Activated T-cell treated with anti-CD3 and anti-CD28 coated beads, Interleukin-2, amount 50 U/mL, for 72 hours (primary cell): Measurements from ENCODE around the gene CACNA1C. TPM values are rescaled to one million over a fixed set of nuclear protein-coding genes. Genes with fewer than 3 reads are reported as not detected.
A peak's percentile ranks its signal among the peaks of the same experiment; 100 is the strongest.

Experiments used
- ATAC-seq, 2 donors: fragments of 150-1000 bp; cut with Tn5 transposase; replicated peaks in 1 of 2; 2 replicates each; pipeline ENCODE4 v1.10.0; 2021; ENCODE audit warnings: moderate library complexity in 2 of 2, mild to moderate bottlenecking in 1 of 2
- DNase-seq, 2 donors: peaks; one replicate each; pipeline ENCODE4 v3.0.0; 2021 to 2022; ENCODE audit warnings: mixed read lengths in 1 of 2
- H3K27ac Mint-ChIP-seq: one replicate; pipeline ENCODE4 v1.8.0; 2022; ENCODE audit warnings: mild to moderate bottlenecking, moderate library complexity, mixed read lengths
- H3K27me3 Mint-ChIP-seq: one replicate; pipeline ENCODE4 v1.8.0; 2022; ENCODE audit warnings: low read depth, mixed read lengths
- H3K36me3 Mint-ChIP-seq, 2 donors: one replicate each; pipeline ENCODE4 v1.8.0; 2022; ENCODE audit warnings: mixed read lengths in 2 of 2, mild to moderate bottlenecking in 1 of 2; ENCODE audit not compliant: insufficient read depth in 2 of 2
- H3K4me1 Mint-ChIP-seq: one replicate; pipeline ENCODE4 v1.8.0; 2022; ENCODE audit warnings: low read depth, mixed read lengths
- H3K4me3 Mint-ChIP-seq, 2 donors: one replicate each; pipeline ENCODE4 v1.8.0; 2022; ENCODE audit warnings: mild to moderate bottlenecking in 2 of 2, mixed read lengths in 2 of 2, moderate library complexity in 2 of 2
- H3K9me3 Mint-ChIP-seq, 2 donors: one replicate each; pipeline ENCODE4 v1.8.0; 2022; ENCODE audit warnings: mixed read lengths in 2 of 2
- total RNA-seq, 2 donors: library from RNA; stranded (reverse); gene quantifications; one replicate each; pipeline ENCODE4 v1.2.3, GENCODE V29; 2022

Gene CACNA1C
- total RNA-seq, 2 donors from 2014 or later: 0.14 to 0.21 TPM

DNA sequence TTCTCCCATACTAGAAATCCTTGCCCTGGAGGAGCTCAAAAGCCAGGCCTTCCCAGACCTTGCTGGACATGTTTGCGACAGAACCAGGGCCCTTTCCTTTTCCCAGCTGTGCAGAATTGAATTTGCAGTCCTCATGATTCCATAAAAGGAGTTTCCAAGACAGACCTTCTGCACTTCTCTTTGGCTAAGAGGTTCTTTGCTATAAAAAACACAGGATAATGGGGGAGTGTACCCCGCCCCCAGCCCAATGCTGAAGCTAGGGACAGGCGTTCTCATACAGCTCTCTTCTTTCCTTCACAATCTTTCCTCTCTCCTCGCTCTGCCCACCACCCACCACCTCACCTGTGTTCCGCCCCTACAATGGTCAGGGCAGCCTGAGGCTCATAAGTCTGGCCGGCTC is 569.7 kb downstream of the CACNA1C start:
- H3K27ac Mint-ChIP-seq: no peak overlapping the region
- no peak for ATAC-seq
- no peaks in the 10 kb centered on the region for H3K9me3 Mint-ChIP-seq
- H3K4me1 Mint-ChIP-seq: peaks cover 2% of the 10 kb centered on the region
- no peak overlapping the region for H3K4me3 Mint-ChIP-seq
- H3K27me3 Mint-ChIP-seq: peaks cover 19% of the 10 kb centered on the region
- H3K36me3 Mint-ChIP-seq: no peaks in the 10 kb centered on the region
- DNase-seq: no peak

DNA sequence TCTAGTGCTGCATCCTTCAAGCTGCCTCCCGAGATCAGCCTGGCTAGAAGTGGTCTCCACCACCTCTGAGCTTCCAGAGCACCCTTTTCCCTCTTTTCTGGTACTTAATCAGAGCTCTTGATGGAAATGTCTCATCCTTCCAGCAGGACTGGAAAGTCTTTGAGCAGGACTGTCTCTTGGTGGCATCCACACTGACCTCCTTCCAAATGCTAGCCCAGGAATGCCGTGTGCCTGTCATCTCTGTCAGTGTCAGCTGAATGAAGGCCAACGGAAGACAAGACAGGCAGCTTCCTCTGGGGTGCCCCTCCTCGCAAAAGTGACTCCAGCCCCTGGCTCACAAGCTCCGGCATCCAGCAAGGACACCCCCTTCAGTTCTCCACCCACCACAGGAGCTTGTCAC is 570.7 kb downstream of the CACNA1C start:
- H3K4me1 Mint-ChIP-seq: peaks cover 8% of the 10 kb centered on the region
- no peak overlapping the region for H3K4me3 Mint-ChIP-seq
- H3K27ac Mint-ChIP-seq: no peak overlapping the region

DNA sequence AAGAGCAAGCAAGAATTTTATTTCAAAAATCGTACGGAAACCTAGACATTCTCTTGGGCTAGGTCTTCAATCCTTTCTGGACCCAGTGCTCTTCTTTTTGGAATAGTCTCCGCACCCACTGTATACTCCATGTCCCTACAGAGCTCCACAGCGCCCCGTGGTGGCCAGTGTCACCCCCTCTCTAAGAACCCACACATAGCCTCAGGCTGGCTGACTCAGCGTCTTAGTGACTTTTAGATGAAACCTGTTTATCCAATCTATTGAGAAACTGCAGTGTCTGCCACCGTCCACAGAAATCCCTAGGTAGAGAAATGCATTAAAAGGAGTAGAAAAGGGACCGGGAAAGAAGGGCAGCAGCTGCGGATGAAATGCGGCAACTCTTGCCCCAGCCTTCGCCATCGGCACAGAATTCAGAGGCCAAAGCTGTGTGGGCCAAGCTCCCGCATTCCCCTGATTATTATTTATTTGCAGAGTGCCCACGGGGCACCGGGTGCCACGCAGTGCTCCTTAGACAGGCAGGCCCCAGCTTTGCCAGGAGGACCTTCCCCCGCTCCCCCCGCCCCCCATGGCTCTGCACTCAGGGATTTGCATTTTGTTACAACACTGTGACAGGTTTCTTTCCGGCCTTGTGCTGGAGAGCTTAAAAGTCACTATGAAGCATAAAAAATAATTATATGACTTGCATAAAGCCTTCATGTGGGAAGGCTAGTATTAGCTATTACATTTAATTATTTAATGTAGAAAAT is 571.9 kb downstream of the CACNA1C start:
- H3K27me3 Mint-ChIP-seq: peaks cover 39% of the 10 kb centered on the region
- H3K4me3 Mint-ChIP-seq: no peak overlapping the region
- peak; percentile 21 to 39 for DNase-seq
- no peaks in the 10 kb centered on the region for H3K36me3 Mint-ChIP-seq
- no peak for ATAC-seq
- peaks cover 8% of the 10 kb centered on the region for H3K4me1 Mint-ChIP-seq
- no peaks in the 10 kb centered on the region for H3K9me3 Mint-ChIP-seq
- no peak overlapping the region for H3K27ac Mint-ChIP-seq

More for the DNA sequence above, 570.7 kb downstream of the CACNA1C start:
- Mint-ChIP-seq H3K36me3 (no peaks in the 10 kb centered on the region), H3K27me3 (peaks cover 29% of the 10 kb centered on the region), H3K9me3 (no peaks in the 10 kb centered on the region)
- ATAC-seq: no peak
- DNase-seq: no peak

DNA sequence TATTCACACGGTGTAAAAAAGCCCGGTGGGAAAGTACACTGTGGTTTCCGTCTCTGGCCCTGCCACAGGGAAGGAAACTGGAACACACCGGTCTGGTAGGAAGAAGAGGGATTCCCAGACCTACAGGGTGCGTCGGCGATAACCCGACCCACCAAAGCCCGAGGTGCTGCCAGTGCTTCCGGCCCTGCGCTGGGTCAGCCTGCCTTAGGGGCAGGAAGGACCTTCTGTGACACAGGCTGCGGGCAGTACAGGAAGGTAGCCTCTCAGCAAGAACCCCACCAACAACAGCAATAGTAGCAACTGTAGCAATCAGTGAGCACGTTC is 572.5 kb downstream of the CACNA1C start:
- DNase-seq: no peak
- Mint-ChIP-seq H3K27me3 (peaks cover 39% of the 10 kb centered on the region), H3K9me3 (no peaks in the 10 kb centered on the region), H3K4me1 (peaks cover 8% of the 10 kb centered on the region), H3K27ac (no peak overlapping the region), H3K36me3 (no peaks in the 10 kb centered on the region), H3K4me3 (no peak overlapping the region)
- ATAC-seq: no peak

DNA sequence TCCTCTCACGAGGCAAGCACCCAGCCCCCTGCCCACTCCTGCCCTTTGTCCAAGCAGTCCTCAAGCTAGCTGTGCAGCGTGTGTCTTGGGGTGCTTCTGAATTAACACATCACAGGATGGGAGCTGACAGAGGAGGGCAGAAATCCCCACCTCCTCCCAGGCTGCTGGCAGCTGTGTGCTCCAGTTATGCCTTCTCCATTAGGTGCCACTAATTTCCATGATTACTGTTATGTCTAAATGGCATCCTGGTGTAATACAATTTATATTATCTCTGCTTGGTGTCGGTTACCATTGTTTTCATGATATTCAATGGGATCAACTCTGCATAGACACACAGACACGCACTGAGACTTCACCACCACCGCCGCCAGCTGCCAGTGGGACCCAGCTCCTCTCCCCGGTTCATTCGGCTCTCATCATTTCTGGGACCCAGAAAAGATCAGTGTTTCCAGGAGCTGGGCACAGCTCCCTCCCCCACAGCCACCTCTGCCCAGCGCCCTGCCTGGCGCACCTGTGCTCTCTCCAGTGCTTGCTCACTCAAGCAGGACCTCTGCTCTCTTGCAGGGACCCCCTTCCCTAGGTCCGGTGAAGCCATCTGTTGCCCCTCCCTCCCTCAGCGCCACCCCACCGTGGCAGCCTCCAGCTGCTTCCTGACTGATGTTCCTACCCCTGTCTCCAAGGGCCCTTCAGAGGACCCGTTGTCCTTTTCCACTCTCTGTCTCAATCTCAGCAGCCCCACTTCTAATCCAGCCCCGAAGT is 574.5 kb downstream of the CACNA1C start:
- no peak for ATAC-seq
- peaks cover 39% of the 10 kb centered on the region for H3K27me3 Mint-ChIP-seq
- H3K4me3 Mint-ChIP-seq: no peak overlapping the region
- no peaks in the 10 kb centered on the region for H3K36me3 Mint-ChIP-seq
- peaks cover 8% of the 10 kb centered on the region for H3K4me1 Mint-ChIP-seq
- H3K27ac Mint-ChIP-seq: no peak overlapping the region
- no peak for DNase-seq
- H3K9me3 Mint-ChIP-seq: no peaks in the 10 kb centered on the region

DNA sequence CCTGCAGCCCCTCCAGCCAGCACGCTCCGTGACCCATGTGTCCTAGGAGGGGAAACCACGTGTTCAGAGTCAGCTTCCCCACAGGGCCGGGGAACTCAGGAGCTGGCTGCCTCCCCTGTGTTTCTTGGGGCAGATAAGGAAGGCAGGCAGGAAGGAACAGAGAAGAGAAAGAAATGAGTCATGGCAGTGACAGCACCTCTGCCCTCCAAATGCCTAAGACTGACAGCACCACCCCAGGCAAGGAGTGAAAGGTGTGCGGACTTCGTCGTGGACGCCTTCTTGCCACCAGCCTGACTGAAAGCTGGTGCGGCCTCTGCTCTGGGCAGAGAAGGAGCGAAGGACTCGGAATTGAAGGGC is 575.0 kb downstream of the CACNA1C start:
- no peak overlapping the region for H3K4me3 Mint-ChIP-seq
- ATAC-seq (peak; percentile 56 to 61), DNase-seq (no peak)
- peaks cover 40% of the 10 kb centered on the region for H3K27me3 Mint-ChIP-seq
- H3K4me1 Mint-ChIP-seq: peaks cover 8% of the 10 kb centered on the region
- no peak overlapping the region for H3K27ac Mint-ChIP-seq
- no peaks in the 10 kb centered on the region for H3K36me3 Mint-ChIP-seq
- H3K9me3 Mint-ChIP-seq: no peaks in the 10 kb centered on the region

DNA sequence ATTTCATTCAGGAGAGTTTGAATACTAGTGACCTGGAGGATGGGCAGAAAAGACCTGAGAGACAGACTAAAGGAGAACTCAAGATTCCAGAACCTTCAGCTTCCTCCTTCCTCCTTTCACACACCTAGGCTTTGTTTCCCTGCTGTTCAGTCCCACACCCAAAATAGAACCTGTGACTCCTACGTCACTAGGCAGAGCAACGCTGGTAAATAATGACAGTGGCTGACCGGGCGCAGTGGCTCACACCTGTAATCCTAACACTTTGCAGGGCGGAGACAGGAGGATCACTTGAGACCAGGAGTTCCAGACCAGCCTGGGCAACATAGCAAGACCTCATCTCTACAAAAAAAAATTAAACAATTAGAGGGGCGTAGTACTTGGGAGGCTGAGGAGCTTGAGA is 575.6 kb downstream of the CACNA1C start:
- no peak for ATAC-seq
- no peak for DNase-seq
- no peaks in the 10 kb centered on the region for H3K9me3 Mint-ChIP-seq
- peaks cover 44% of the 10 kb centered on the region for H3K27me3 Mint-ChIP-seq
- no peak overlapping the region for H3K4me3 Mint-ChIP-seq
- peaks cover 8% of the 10 kb centered on the region for H3K4me1 Mint-ChIP-seq
- H3K36me3 Mint-ChIP-seq: no peaks in the 10 kb centered on the region
- H3K27ac Mint-ChIP-seq: no peak overlapping the region

DNA sequence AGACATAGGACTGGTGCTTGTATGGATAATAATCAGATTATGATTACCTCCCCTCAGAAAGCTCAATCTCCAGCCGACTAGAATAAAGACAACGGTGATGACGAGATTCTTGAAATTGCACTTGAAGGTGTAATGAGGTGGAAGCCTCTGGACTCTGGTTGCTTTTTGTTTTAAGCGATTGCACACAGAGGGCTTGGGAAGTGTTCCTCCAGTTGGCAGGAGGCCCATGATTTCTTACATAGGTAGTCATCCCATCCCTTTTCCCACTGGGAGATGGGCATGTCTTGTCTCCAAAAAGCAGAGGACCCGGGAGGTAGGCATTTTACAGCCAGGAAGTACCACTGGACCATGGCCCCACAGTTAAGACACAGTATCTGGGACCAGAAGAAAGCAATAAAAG is 576.3 kb downstream of the CACNA1C start:
- peaks cover 8% of the 10 kb centered on the region for H3K4me1 Mint-ChIP-seq
- ATAC-seq: no peak
- DNase-seq: no peak
- H3K27me3 Mint-ChIP-seq: peaks cover 44% of the 10 kb centered on the region
- H3K9me3 Mint-ChIP-seq: no peaks in the 10 kb centered on the region
- no peak overlapping the region for H3K4me3 Mint-ChIP-seq
- H3K36me3 Mint-ChIP-seq: no peaks in the 10 kb centered on the region
- H3K27ac Mint-ChIP-seq: no peak overlapping the region

DNA sequence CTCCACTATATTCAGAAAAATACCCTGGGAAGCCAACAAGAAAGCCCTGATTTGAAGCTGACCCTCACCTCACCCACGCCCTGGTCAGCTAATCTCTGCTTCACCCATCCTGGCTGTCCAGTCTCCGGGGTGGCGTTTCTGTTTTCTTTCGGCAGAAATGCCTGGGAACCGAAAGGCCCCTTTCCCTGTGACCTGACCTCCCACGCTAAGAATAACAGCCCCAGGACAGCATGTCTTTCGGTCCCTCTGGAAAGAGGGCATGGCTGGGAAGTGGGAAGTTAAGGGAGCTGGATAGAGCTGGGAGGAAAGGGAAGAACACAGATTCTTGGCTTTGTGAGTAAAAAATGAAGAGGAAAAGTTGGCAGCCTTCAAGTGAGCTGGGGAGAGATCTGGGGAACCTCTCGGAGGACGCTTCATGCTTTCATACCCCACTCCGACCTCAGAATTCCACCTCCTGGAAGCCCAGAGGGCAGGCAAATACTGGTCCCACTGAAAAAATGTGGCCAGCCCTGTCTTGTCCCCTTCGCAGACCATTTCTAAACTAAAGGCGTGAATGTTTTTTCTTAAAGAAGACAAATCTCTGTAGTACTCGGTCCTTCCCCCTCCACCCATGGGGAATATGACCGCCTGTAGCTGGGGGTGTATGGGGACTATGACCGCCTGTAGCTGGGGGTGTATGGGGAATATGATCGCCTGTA is 579.0 kb downstream of the CACNA1C start:
- peaks cover 8% of the 10 kb centered on the region for H3K4me1 Mint-ChIP-seq
- H3K27ac Mint-ChIP-seq: no peak overlapping the region
- DNase-seq (no peak), ATAC-seq (no peak)
- H3K9me3 Mint-ChIP-seq: no peaks in the 10 kb centered on the region
- peaks cover 44% of the 10 kb centered on the region for H3K27me3 Mint-ChIP-seq
- no peak overlapping the region for H3K4me3 Mint-ChIP-seq
- H3K36me3 Mint-ChIP-seq: no peaks in the 10 kb centered on the region

DNA sequence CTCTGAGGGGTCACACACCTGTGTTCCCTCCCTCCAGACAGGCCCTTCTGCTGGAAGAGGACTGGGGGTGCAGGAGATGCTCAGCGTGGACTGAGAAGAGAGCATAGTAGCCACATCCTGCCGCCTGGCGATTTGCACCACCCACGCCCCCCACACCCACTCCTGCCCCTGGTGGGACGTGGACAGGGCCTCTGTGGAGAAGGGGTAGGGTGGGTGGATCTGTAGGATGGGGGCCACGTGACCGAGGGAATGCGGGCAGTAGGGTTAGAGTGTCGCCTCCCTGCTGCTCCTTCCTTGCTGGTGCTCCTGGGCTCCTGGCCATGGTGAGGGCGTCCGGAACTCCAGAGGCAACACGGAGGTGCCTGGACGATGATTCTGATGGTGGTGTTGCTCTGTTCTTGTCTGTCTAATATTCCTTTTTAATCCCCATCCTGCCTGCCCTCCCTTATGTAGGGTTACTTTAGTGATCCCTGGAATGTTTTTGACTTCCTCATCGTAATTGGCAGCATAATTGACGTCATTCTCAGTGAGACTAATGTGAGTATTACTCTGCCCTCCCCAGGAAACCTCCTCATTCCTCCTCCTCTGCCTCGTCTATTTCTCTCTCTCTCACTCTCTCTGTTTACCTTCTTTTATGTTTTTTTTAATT is 580.5 kb downstream of the CACNA1C start:
- no peaks in the 10 kb centered on the region for H3K36me3 Mint-ChIP-seq
- peaks cover 38% of the 10 kb centered on the region for H3K27me3 Mint-ChIP-seq
- no peaks in the 10 kb centered on the region for H3K4me1 Mint-ChIP-seq
- no peak overlapping the region for H3K27ac Mint-ChIP-seq
- no peak for ATAC-seq
- no peak for DNase-seq
- no peak overlapping the region for H3K4me3 Mint-ChIP-seq
- no peaks in the 10 kb centered on the region for H3K9me3 Mint-ChIP-seq

DNA sequence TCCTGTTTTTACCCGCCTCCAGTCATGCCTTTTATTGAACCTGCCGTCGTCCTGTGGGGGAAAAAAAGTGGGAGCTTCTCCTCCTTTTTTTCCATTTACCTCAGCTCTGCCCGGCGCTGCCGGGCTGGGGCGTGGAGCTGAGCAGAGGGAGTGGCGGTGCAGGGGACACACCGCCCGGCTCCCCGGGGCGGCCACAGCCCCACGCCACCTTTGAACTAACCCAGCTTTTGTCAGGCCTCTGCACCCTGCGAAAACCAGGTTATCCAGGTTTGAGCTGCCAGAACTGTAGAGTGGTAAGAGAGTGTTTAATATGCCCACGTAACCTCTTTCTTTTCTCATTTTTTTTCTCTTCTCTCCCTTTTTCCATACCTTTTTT is 581.0 kb downstream of the CACNA1C start:
- H3K36me3 Mint-ChIP-seq: no peaks in the 10 kb centered on the region
- DNase-seq: no peak
- no peaks in the 10 kb centered on the region for H3K4me1 Mint-ChIP-seq
- peaks cover 36% of the 10 kb centered on the region for H3K27me3 Mint-ChIP-seq
- H3K27ac Mint-ChIP-seq: no peak overlapping the region
- H3K9me3 Mint-ChIP-seq: no peaks in the 10 kb centered on the region
- no peak overlapping the region for H3K4me3 Mint-ChIP-seq
- no peak for ATAC-seq

DNA sequence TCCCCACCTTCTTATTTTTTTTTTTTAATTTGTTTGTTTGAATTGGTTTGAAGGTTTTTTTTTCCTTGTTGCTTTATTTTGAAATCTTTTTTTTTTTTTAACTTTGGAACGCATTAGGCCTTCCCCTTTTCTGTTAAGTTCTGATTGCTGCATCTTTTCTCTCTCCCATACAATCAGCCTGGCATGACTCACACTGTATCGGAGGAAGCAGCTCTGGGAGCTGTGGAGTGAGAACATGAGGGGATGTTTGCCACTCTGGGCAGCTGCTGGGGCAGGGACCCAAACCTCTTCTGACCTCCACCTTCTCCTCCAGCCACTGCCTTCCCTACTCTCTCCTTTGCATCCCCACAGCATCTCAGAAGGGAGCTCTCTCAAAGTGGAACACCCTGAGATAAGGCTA is 581.7 kb downstream of the CACNA1C start:
- Mint-ChIP-seq H3K27ac (no peak overlapping the region), H3K27me3 (peaks cover 30% of the 10 kb centered on the region), H3K4me1 (no peaks in the 10 kb centered on the region), H3K36me3 (no peaks in the 10 kb centered on the region), H3K9me3 (no peaks in the 10 kb centered on the region), H3K4me3 (no peak overlapping the region)
- DNase-seq (no peak), ATAC-seq (no peak)

DNA sequence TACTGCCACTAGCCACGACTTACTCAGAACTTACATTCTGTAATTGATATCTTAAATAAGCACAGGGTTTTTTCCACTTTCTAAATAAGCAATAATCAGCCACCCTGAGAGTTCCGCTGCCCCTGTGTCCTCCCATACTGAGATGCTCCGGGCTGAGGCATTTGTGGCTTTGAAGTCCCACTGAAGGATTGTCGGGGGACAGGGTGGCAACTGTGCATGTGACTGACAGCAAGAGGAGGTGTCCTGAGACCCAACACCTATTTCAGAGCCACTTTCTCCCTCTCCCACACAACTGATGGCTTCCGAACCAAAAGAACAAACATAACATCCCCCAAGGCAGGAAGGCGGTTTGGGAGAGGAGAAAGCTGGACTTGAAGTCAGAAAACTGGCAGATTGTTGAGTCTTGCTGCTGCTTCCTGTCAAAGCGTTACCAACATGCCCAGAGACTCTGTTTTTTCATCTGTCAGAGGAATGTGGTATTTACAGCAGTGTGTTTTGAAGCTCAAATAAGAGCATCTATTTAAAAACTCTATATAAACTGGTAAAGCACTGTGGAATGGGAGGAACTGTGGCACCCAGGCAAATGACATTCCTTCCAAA is 584.1 kb downstream of the CACNA1C start:
- no peak for DNase-seq
- ATAC-seq: no peak
- Mint-ChIP-seq H3K27me3 (peaks cover 21% of the 10 kb centered on the region), H3K36me3 (no peaks in the 10 kb centered on the region), H3K27ac (no peak overlapping the region), H3K4me3 (no peak overlapping the region), H3K9me3 (no peaks in the 10 kb centered on the region), H3K4me1 (peaks cover 12% of the 10 kb centered on the region)
